NCI-H345 treated with DMSO at 0.1 percent for 48 hours (cell line): ENCODE data around the gene OR4F15.
A peak's percentile ranks its signal among the peaks of the same experiment; 100 is the strongest.
"Not testable (repeated sequence)": the region's sequence is repeated elsewhere in the genome, so short reads cannot be mapped to it uniquely, and the experiment has no call there.

Experiments used
- DNase-seq: peaks from one replicate; lab custom pipeline; 2025; ENCODE audit not compliant: unreplicated experiment; lab: John Stamatoyannopoulos, UW

The OR4F15 gene, protein sequence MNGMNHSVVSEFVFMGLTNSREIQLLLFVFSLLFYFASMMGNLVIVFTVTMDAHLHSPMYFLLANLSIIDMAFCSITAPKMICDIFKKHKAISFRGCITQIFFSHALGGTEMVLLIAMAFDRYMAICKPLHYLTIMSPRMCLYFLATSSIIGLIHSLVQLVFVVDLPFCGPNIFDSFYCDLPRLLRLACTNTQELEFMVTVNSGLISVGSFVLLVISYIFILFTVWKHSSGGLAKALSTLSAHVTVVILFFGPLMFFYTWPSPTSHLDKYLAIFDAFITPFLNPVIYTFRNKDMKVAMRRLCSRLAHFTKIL

DNA sequence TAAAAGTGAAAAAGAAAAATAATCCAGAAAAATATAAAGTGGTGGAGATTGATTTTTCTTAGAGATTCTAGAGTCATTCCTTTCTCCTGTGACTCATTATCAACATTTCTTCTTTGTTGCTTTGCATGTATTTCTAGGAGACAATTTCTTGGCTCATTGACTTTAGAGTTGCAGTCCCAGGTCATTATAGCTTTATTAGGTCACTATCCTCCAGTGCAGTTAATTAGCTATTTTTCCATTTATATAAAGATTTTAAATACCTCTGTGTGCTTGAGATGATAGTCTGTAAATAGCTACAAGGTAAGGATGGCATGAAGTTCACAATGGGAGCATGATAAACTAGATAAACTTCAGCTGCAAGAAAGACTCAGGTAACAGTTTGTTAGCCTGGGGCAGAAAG lies at the start of gene OR4F15:
TSS of gene OR4F15 (plus strand) at position 301 of the 400 bp plus-strand sequence. CDS start 5,985 bp downstream, outside the sequence.
- DNase-seq: no peak

DNA sequence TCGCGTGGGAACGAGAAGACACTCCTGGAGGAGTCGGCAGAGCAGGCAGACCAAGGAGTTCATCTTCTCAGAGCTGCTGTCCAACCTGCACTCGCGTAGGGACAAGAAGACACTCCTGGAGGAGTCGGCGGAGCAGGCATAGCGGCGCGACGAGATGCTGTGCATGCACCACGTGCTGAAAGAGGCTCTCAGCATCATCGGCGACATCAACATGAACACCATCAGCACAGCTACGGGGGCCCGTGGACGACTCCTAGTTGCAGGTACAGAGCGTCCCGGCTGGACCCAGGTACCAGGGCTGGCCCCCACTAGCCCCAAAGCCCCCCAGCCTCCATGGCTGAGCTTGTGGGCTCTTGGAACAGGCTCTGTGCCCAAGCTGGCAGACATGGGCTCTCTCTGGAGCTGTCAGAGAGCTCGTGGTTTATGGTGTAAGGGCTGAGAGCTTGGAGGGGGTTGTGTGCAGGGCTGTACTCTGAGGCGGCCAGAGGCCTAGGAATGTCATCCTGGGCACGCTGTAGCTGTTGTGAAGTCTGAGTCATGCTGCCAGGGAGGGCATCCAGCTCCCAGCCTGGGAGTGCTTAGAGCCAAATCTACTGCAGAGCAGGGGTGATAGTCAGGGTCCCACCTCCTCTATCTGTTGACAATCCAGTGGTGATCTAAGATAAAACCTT lies 47.2 kb upstream of the OR4F15 start:
- not testable (repeated sequence) for DNase-seq

DNA sequence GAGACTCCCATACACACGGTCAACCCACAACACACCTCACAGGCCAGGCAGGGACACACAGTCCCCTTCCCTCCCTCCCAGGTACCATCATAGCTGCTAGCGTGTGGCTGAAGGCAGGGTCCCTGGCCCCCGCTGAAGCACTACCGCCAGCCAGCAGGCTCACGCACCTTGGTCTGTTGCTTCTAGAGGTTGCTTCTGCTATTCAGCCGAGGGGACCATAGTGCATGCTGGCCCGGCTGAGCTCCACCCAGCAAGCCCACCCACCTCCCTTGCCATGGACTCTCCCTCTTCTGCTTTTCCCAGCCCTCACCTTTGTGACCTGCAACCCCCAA lies 46.7 kb upstream of the OR4F15 start:
- DNase-seq: not testable (repeated sequence)

DNA sequence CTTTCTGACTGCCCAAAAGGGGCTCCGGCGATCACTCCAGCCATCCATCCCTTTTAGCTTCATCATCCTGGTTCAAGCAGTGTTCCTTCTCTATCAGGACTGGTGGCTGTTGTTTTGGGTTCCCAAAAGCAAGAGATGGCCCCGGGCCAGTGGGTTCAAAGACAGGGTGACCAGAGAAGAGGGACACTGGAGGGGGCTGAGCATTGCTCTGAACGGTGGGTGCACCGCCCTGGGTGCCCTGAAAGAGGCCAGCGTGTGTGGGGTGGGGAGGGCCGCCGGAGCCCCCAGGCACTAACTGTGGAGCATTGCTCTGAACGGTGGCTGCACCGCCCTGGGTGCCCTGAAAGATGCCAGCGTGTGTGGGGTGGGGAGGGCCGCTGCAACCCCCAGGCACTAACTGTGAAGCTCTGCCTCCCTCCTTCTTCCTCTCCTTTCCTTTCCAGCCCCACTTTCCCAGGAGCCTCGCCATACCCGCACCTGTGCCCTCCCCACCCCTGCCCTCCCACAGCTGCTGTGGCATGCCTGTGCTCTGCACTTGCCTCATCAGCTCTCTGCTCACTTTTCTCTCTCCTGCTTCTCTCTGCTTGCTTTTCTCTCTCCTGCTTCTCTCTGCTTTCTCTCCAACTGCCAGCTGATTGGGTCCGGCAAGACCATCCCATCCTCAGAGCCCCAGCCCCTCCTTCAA lies 46.1 kb upstream of the OR4F15 start:
- DNase-seq: no peak

DNA sequence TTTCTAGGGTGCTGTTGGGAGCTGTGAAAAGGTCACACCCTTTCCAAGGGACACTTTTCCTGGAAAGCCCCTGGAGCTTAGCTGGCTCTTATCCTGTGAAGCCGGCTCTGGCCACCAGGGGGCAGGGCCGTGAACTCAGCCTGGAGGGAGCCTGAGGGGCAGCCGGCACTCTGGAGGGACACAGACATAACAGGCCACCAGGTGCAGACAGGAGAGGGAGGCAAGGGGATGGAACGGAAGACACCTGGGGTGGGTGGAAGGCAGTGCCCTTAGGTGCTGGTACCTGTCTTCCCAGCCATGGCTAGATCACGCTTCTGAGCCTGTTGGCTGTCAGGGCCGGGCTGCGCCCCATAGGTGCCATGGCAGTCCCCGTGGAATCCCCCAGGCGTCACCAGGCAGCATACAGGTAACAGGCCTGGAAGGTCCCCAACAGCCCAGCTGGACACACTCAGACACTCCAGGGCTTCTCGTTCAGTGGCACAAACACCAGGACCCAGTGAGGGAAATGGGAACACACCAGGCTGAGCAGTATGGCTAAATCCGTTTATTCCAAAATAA lies 44.8 kb upstream of the OR4F15 start:
- not testable (repeated sequence) for DNase-seq

DNA sequence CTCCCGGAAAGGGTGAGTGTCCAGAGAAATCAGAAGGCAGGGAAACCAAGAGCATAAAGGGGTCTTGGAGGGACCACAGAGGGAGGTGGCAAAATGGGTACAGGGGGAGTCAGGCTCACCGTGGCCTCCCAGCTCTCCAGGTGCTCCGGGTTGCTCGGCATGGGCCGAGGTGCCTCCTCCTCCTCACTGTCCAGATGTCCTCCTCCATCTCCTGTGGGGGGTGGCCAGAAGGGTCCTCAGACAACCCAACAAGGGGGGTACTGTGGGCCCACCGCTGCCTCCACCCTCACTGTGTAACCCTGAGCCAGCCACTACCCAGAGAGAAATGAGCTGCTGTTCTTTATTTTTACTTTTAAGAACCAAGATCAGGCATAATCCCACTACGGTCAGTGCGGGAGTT lies 39.1 kb upstream of the OR4F15 start:
- no peak for DNase-seq

DNA sequence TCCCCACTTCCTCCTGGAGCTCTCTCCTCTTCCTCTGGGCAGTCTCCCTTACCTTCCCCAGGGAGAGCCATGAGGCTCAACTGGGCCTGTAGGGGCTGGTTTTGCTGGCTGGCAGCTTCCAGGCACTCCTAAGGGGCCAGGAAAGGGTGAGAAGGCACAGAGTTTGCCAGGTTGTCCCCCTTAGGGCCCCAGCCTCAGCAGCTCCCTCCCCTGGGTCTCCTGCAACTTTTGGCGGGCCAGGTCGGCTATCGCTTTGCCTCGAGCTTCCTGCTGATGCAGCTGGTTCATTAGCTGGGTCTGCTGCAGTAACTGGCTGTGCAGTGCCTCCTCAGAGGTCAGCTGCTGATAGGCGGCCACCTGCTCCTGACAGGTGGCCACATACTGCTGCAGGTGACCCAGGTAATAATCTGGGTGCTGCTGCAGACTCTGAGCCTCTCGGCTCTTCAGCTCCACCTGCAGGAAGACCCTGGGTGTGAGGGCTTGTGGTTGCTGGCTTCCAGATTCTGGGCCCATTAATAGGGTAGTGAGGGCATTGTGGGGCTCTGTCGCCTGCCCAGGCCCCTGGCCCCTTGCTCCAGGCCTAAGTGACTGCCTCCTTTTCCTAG lies 38.4 kb upstream of the OR4F15 start:
- no peak for DNase-seq

DNA sequence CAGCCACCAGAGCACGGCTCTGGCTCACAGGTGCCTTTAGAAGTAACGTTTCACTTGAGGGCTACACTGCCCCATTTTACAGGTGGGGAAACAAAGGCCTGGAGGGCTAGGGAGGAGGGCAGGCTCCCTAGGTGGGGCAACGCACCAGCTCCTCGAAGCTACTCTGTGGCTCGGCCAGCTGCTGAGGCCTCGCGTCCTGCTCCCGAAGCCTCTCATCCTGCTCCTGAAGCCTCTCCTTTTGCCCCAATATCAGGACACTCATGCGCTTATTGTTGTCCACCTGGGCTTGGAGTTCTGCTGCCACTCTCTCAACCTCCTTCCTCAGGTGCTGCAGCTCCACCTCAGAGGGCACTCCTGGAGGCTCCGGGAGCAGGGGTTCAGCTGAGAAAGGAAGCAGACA lies 36.9 kb upstream of the OR4F15 start:
- DNase-seq: no peak

DNA sequence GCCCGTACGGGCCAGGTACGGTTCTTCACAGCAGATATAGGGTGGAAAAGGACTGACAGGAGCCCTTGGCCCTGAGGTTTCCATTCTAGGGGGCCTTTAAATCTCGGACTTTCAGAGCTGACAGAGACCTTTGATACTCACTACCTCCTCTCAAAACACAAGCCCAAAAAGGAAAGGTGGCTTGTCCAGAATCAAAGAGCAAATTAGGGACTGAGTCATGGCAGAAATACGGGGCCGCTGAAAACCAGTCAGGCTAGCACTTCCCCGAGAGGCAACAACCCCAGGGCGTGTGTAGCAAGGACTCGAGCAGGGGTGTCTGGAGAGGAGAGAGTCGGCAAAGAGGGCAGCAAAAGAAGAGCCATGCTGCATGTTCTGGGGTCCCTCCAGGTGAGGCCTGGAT lies 33.4 kb upstream of the OR4F15 start:
- not testable (repeated sequence) for DNase-seq

DNA sequence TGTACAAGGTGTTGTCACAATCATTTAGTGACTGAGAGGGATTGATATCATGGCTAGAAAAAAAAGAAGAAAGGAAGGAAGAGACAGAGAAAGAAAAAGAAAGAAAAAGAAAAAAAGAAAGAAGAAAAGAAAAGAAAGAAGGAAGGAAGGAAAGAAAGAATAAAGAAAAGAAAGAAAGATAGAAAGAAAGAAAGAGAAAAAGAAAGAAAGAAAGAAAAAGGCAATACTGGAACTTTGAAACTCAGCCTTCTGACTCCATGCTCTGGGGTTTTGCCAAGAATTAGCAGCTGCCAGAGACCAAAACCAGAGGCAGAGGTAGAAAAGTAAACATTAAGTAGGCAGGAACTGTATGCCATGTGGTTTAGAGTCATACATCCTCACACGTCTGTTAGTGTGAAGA lies 31.8 kb upstream of the OR4F15 start:
- DNase-seq: peak; percentile 3

DNA sequence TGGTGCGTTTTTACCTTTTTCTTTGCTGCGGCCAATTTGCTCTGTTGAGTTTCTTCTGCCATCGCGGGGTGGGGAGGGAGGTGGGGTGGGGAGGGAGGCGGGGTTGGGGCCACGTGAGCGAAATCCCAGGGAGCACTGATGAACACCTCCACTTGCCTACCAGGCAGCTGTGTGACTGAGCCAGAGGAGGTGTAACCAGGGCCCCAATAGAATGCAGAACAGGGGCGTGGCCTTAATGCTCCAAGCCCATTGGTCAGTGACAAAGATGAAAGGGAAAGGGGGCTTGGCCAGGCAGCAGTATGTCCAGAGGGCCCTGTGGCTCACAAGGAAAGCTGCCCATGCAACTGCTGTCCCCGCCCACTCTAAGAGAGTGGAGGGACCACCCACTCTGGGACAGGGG lies 30.1 kb upstream of the OR4F15 start:
- DNase-seq: no peak

DNA sequence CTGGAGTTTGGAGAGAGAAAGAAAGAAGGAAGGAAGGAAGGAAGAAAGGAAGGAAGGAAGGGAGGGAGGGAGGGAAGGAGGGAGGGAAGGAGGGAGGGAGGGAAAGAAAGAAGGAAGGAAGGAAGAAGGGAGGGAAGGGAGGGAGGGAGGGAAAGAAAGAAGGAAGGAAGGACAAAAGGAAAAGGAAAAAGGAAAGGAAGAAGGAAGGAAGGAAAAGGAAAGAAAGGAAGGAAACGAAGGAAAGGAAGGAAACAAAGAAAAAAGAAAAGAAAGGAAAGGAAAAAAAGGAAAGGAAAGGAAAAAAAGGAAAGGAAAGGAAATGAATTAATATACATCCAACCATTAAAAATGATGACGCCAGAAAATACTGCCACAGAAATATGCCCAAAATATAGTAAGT lies 27.4 kb upstream of the OR4F15 start:
- no peak for DNase-seq

DNA sequence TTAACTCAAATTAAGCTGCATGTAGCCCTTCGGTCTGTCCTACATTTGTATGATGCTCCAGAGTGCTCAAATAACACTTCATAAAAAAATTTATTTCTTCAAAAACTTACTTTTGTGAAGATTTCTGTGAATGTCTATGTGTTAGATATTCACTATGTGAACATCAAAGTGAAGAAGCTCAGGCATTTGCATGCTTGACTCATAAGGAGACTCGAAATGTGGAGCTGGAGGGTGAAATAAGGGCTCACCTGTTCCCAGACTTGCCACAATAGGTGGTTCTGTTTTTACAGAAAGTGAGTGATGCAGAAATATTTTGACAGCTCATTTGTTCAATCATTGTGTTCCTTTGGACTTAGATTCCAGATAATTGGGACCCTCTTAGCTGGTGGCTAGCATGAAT lies 25.6 kb upstream of the OR4F15 start:
- not testable (repeated sequence) for DNase-seq

DNA sequence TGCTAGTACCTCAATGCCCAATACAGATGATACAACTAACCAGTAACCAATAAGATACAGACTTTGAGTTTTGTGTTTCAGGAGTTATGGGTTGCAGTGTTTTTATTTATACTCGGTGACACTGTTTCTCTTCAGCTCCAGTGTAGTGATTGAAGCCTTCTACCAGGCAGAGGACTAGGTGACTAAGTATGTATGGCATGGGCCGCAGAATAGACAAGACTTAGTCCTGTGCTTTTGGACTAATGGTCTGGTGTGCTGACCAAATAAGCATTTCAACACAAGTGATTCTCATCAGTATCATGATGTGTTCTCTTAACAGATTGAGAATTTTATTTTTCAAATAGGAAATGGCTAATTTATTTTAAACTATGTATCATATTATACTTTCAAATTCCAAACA lies 24.0 kb upstream of the OR4F15 start:
- not testable (repeated sequence) for DNase-seq

DNA sequence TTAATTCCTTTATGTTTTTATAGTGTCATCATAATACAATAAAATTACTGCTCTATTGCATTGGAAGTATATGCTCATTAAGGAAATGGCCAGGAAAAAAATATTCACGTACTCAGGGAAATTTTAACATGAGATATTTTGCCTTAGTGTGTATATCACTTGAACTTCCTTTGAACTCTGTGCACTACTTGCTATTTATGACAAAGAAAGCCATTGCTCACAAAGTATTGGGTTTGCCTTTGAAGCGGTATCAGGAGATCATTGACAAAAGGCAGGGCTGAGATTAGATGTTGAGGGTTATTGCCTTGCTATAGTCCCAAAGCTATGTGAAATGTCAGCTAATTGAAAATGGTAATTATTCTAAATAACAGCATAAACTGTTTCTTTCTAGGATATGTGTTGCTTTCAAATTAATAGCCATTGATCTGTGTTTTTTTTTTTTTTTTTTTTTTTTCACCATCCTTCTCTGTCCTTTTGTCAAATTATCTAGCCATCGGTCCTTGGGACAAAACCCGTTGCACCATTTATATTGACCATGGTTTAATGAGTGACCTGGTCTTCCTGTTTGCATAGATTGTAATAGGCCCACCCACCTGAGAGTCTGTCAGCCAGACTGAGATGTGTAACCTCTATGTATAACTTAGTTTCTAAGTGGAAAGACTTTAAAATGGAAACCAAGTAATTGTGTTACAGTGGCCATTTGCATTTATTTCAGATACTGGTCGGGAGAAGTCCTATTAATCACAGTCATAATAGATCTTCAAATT lies 23.3 kb upstream of the OR4F15 start:
- not testable (repeated sequence) for DNase-seq

DNA sequence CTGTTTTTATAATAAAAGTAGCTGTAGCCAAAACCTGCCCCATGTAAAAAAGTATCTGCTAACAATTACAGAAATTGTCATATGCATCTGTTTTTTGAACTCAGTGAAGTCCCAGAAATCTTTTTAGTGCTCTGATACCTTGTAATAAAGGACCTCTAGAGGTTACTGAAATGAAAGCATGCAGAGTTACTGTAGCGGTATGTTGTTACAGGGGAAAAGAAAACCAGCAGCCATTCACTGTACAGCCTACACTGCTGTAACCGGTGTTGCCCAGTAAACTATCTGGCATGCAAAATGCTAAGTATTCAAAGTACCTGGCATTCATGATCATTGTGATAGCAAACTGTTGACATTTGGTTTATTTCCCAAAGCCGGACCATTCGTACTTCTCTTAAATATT lies 21.3 kb upstream of the OR4F15 start:
- not testable (repeated sequence) for DNase-seq

DNA sequence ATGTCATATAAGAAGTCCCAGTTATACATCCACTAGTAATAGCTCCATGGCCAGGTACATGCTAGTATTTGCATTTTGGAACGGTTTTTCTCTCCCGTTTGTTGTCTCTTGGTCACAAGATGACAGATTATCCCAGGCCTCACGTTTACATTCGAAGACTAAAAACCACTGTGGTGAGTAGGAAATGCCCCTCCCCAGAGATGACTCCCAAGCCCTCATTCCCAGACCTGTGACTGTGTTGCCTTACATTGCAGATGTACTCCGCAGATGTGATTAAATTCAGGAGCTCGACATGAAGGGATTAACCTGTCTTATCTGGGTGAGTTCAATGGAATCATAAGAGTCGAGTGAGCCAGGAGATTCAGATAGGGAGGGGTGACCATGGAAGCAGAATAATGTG lies 18.0 kb upstream of the OR4F15 start:
- DNase-seq: not testable (repeated sequence)

DNA sequence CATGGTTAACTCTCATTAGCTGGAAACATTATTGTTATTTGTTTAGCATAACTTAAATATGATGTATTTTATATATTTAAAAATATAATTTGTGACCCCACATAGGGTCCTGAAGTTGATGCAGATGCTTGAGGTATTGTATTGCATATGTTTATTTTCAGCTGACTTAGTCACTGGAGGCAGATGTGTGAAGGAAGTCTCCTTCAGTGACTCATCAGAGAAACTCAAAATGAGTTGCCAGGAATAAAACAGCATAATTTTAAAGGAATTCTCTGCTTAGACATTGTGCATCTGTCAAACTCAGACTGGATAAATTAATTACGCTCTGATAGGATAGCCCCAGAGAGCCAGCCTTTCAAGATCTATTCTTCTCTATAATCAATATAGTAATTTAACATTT lies 16.5 kb upstream of the OR4F15 start:
- DNase-seq: no peak

DNA sequence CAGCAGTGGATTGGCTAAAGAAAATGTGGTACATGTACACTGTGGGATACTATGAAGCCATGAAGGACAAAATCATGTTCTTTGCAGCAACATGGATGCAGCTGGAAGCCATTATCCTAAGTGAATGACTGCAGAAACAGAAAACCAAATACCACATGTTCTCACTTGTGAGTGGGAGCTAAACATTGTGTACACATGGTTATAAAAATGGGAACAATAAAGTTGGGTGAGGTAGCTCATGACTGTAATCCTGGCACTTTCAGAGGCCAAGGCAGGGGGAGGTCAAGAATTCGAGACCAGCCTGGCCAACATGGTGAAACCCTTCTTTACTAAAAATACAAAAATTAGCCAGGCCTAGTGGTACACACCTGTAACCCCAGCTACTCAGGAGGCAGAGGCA lies 12.3 kb upstream of the OR4F15 start:
- DNase-seq: no peak

DNA sequence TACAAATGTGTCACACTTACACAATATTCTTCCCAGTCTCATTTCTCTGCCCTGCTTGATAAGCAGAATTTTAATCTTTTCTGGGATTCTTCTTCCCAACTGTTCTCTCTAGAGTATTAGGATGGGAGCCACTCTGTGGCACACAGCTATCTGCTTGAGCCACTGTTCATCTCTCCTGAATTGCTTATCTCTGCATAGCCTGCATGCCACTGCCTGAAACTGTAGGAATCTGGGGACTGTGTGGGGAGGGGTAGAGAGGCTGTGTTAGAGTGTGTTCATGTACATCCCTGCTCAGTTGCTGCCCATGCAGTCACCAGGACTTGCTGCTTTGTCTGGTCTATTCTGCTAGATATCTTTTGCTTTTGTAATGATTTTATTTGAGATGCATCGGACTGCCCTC lies 11.0 kb upstream of the OR4F15 start:
- no peak for DNase-seq

DNA sequence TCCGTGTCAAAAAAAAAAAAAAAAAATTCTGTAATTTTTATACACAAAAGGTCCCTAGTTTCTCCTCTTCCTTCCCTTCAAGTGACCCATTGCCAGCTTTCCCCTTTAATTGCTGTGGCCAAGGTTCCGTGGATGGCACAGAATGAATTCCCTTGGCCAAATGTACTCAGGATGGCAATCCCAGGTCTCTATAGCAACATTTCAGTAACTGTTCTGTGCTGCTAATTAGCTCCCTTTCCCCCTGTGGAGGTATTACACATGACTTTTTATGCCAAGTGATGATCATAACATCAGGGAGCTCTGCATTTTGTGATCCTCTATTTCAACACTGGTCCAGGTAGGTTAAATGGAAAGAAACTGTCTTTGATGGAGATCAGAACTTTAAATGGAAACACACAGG lies 8.8 kb upstream of the OR4F15 start, which contains the start of gene OR4F6:
TSS of gene OR4F6 (plus strand) at position 301 of the 400 bp plus-strand sequence. CDS start 2,211 bp downstream, outside the sequence.
- no peak for DNase-seq
